GM06990 (cell line): ENCODE results near the gene AANAT.

ENCODE experiments used
- DNase-seq: peaks from one replicate; pipeline ENCODE4 v3.0.0-alpha.2; 2011; ENCODE audit not compliant: insufficient read length; ENCODE audit errors: extremely low read depth
- H3K27me3 ChIP-seq: replicated peaks from 2 replicates; pipeline ENCODE4 v1.6.0; 2011; ENCODE audit warnings: low read length; ENCODE audit not compliant: control insufficient read depth, insufficient read depth
- H3K36me3 ChIP-seq: 2 replicates; pipeline ENCODE4 v1.5.1; 2011; ENCODE audit warnings: low read length; ENCODE audit not compliant: control insufficient read depth, insufficient read depth
- H3K4me3 ChIP-seq: replicated peaks from 2 replicates; pipeline ENCODE4 v1.5.1; 2011; ENCODE audit warnings: low read depth, mild to moderate bottlenecking, control low read depth, low read length
- CTCF ChIP-seq: IDR thresholded peaks from 2 replicates; pipeline ENCODE4 v1.5.1; 2011; ENCODE audit warnings: low read length, control low read depth, mild to moderate bottlenecking, inconsistent platforms; ENCODE audit not compliant: insufficient read depth, poor library complexity, severe bottlenecking

The AANAT gene

GRCh38 chr17:76491271-76492122, 24.1 kb downstream of the AANAT start:
- H3K4me3 ChIP-seq = no peak overlapping the region
- no peak for TF ChIP-seq CTCF
- peaks cover 4% of the 10 kb centered on the region for H3K36me3 ChIP-seq
- DNase-seq = no peak
- H3K27me3 ChIP-seq = no peaks in the 10 kb centered on the region

GRCh38 chr17:76492123-76492988, 25.0 kb downstream of the AANAT start:
- peak overlapping the region; percentile 12; the same call in 1 of the 2 replicates for H3K4me3 ChIP-seq
- peaks cover 4% of the 10 kb centered on the region for H3K36me3 ChIP-seq
- DNase-seq = peak; percentile 75
- no peaks in the 10 kb centered on the region for H3K27me3 ChIP-seq
- TF ChIP-seq CTCF = no peak

- Histone ChIP-seq H3K36me3 (no peaks in the 10 kb centered on the region; the same call in 1 of the 2 replicates), H3K27me3 (no peaks in the 10 kb centered on the region), H3K4me3 (peak overlapping the region; percentile 37; the same call in 1 of the 2 replicates)
- DNase-seq = peak; percentile 73
- no peak for TF ChIP-seq CTCF
Observed at GRCh38 chr17:76492989-76493501, 25.6 kb downstream of the AANAT start.

- Histone ChIP-seq H3K4me3 (peak overlapping the region; percentile 37), H3K27me3 (no peaks in the 10 kb centered on the region), H3K36me3 (no peaks in the 10 kb centered on the region; the same call in 1 of the 2 replicates)
- TF ChIP-seq CTCF = no peak
- peak; percentile 49 for DNase-seq
Observed at GRCh38 chr17:76493505-76494167, 26.2 kb downstream of the AANAT start.

GRCh38 chr17:76495663-76496400, 28.4 kb downstream of the AANAT start:
- H3K4me3 ChIP-seq = no peak overlapping the region
- H3K27me3 ChIP-seq = no peaks in the 10 kb centered on the region
- no peak for DNase-seq
- no peaks in the 10 kb centered on the region; the same call in 1 of the 2 replicates for H3K36me3 ChIP-seq
- TF ChIP-seq CTCF = no peak
